GM19324 (cell line): ENCODE measurements around the gene ADGRD2.
"Not testable (repeated sequence)": the region's sequence is repeated elsewhere in the genome, so short reads cannot be mapped to it uniquely, and the experiment has no call there.

Source experiments
- ATAC-seq: cut with Tn5 transposase; IDR thresholded peaks from one replicate; pipeline ENCODE4 v1.9.1; 2021; ENCODE audit warnings: mild to moderate bottlenecking, moderate library complexity; ENCODE audit not compliant: unreplicated experiment, low FRiP score

ADGRD2 gene

GRCh38 chr9:124450241-124450924, at the start of gene ADGRD2:
Gene ADGRD2 (plus strand): TSS chr9:124450451. CDS start chr9:124451667, 1,216 bp downstream.
- ATAC-seq, result no peak

- ATAC-seq, result no peak
Measured at GRCh38 chr9:124403246-124403645, 47.0 kb upstream of the ADGRD2 start.

- ATAC-seq, result no peak
Measured at GRCh38 chr9:124409410-124409809, 40.8 kb upstream of the ADGRD2 start.

GRCh38 chr9:124410321-124410913, 39.8 kb upstream of the ADGRD2 start:
- ATAC-seq, result no peak

- no peak for ATAC-seq
Measured at GRCh38 chr9:124411514-124412227, 38.6 kb upstream of the ADGRD2 start.

- ATAC-seq, result no peak
Measured at GRCh38 chr9:124412228-124412575, 38.0 kb upstream of the ADGRD2 start.

GRCh38 chr9:124414612-124415011, 35.6 kb upstream of the ADGRD2 start:
- no peak for ATAC-seq

GRCh38 chr9:124415102-124415851, 35.0 kb upstream of the ADGRD2 start, which contains the start of gene PSMB7:
Gene PSMB7 (minus strand): TSS chr9:124415442. CDS start chr9:124415425, 17 bp downstream.
- ATAC-seq, result peak; percentile 86

- no peak for ATAC-seq
Measured at GRCh38 chr9:124415852-124416484, 34.3 kb upstream of the ADGRD2 start.

GRCh38 chr9:124419832-124420489, 30.3 kb upstream of the ADGRD2 start:
- no peak for ATAC-seq

- ATAC-seq, result no peak
Measured at GRCh38 chr9:124420991-124421543, 29.2 kb upstream of the ADGRD2 start.

- ATAC-seq, result no peak
Measured at GRCh38 chr9:124423155-124423554, 27.1 kb upstream of the ADGRD2 start.

GRCh38 chr9:124423591-124423990, 26.7 kb upstream of the ADGRD2 start:
- no peak for ATAC-seq

- not testable (repeated sequence) for ATAC-seq
Measured at GRCh38 chr9:124425733-124426132, 24.5 kb upstream of the ADGRD2 start.

GRCh38 chr9:124426361-124426760, 23.9 kb upstream of the ADGRD2 start:
- ATAC-seq, result no peak

- no peak for ATAC-seq
Measured at GRCh38 chr9:124427281-124427680, 23.0 kb upstream of the ADGRD2 start.

- ATAC-seq, result no peak
Measured at GRCh38 chr9:124428751-124429529, 21.3 kb upstream of the ADGRD2 start.

GRCh38 chr9:124429530-124429867, 20.8 kb upstream of the ADGRD2 start:
- no peak for ATAC-seq

GRCh38 chr9:124436320-124436719, 13.9 kb upstream of the ADGRD2 start:
- ATAC-seq, result no peak
